K562 (cell line): ENCODE measurements around the gene RAD54L. TPM values are rescaled to one million over a fixed set of nuclear protein-coding genes. Genes with fewer than 3 reads are reported as not detected.

Source experiments
- ATAC-seq: fragments of 200-7000 bp; cut with Tn5 transposase; 3 replicates; pipeline ENCODE4 v1.9.1; 2020; ENCODE audit warnings: moderate library complexity
- BruUV-seq: library from RNA; stranded (reverse); fragments of 400-500 nt; replicated peaks from 2 replicates; lab custom pipeline; 2021; lab: Mats Ljungman, UMichigan
- CTCF ChIA-PET: fragments of 300-600 bp; formaldehyde crosslinking; extraction: SDS; loops from one replicate; lab custom pipeline; 2021; ENCODE audit warnings: low intra/inter-chr PET ratio; lab: Yijun Ruan, JAX
- POLR2A ChIA-PET: fragments of 300-600, 350-650 bp; sonication (Branson Sonifier 250); formaldehyde crosslinking; extraction: SDS; loops from one replicate; lab custom pipeline; 2021; ENCODE audit warnings: antibody characterized with exemption, inconsistent platforms; lab: Yijun Ruan, JAX
- DNase-seq, 4 experiments: peaks; one replicate each; pipeline versions ENCODE4 v3.0.0 to v3.0.0-alpha.2; 2011 to 2018; ENCODE audit warnings: low spot score in 3 of 4, mixed read lengths in 3 of 4; ENCODE audit errors: extremely low read depth in 1 of 4
- FAIRE-seq: peaks from 2 replicates; lab custom pipeline; 2011; peaks lifted over from hg19 to GRCh38; lab: Jason Lieb, UNC
- H2AFZ ChIP-seq: 2 replicates; pipeline ENCODE4 v1.6.0; 2011; ENCODE audit warnings: low read depth, low read length, control low read depth, inconsistent platforms
- H3K27ac ChIP-seq: fragments of 200-600 bp; 3 replicates; pipeline ENCODE4 v1.8.0; 2011; ENCODE audit warnings: low read depth, mild to moderate bottlenecking, control low read depth, inconsistent platforms, low read length, moderate library complexity, mixed read lengths; ENCODE audit errors: extremely low read depth
- H3K27me3 ChIP-seq, 2 experiments: fragments of 300-600 bp in 1 of 2; 2 replicates in 1 of 2; 3 replicates in 1 of 2; pipeline versions ENCODE4 v1.6.0 to v1.8.0; 2011; ENCODE audit warnings: inconsistent platforms in 2 of 2, low read length in 2 of 2, mild to moderate bottlenecking in 1 of 2, mixed read lengths in 1 of 2, moderate library complexity in 1 of 2; ENCODE audit not compliant: control insufficient read depth in 2 of 2, insufficient read depth in 2 of 2
- H3K36me3 ChIP-seq: fragments of 300-600 bp; 3 replicates; pipeline ENCODE4 v1.8.0; 2011; ENCODE audit warnings: mild to moderate bottlenecking, low read length, inconsistent platforms; ENCODE audit not compliant: control insufficient read depth, insufficient read depth
- H3K4me1 ChIP-seq, 2 experiments: fragments of 200-600 bp in 1 of 2; replicated peaks in 1 of 2; 2 replicates in 1 of 2; 3 replicates in 1 of 2; pipeline versions ENCODE4 v1.5.1 to v1.8.0; 2011; ENCODE audit warnings: inconsistent platforms in 2 of 2, low read length in 2 of 2, mild to moderate bottlenecking in 1 of 2, mixed read lengths in 1 of 2, moderate library complexity in 1 of 2; ENCODE audit not compliant: control insufficient read depth in 2 of 2, insufficient read depth in 2 of 2
- H3K4me2 ChIP-seq: 2 replicates; pipeline ENCODE4 v1.6.1; 2011; ENCODE audit warnings: low read length, control low read depth, inconsistent platforms, mixed read lengths; ENCODE audit not compliant: insufficient read depth
- H3K4me3 ChIP-seq: fragments of 200-600 bp; sonication (generic), shearing (Covaris generic); 2 replicates; pipeline ENCODE4 v1.5.1; 2016; ENCODE audit warnings: control low read depth, inconsistent platforms
- H3K79me2 ChIP-seq: fragments of 200-600 bp; 3 replicates; pipeline ENCODE4 v1.8.0; 2011; ENCODE audit warnings: low read length, inconsistent platforms; ENCODE audit not compliant: control insufficient read depth, insufficient read depth
- H3K9ac ChIP-seq, 2 experiments: 2 replicates each; pipeline versions ENCODE4 v1.6.0 to v1.6.1; 2011; ENCODE audit warnings: low read depth in 2 of 2, low read length in 2 of 2, control low read depth in 1 of 2, inconsistent platforms in 1 of 2, mild to moderate bottlenecking in 1 of 2, mixed read lengths in 1 of 2; ENCODE audit not compliant: insufficient read depth in 1 of 2
- H3K9me1 ChIP-seq: one replicate; pipeline ENCODE4 v1.6.0; 2011; ENCODE audit warnings: inconsistent platforms, mild to moderate bottlenecking, low read length, moderate library complexity; ENCODE audit not compliant: control insufficient read depth, insufficient read depth
- H3K9me3 ChIP-seq: replicated peaks from 2 replicates; pipeline ENCODE4 v1.5.1; 2011; ENCODE audit warnings: low read depth, low read length, inconsistent platforms; ENCODE audit not compliant: control insufficient read depth, insufficient read depth
- H4K20me1 ChIP-seq: replicated peaks from 2 replicates; pipeline ENCODE4 v1.6.1; 2011; ENCODE audit warnings: low read length, inconsistent platforms, mixed read lengths; ENCODE audit not compliant: control insufficient read depth, insufficient read depth
- OTX1 ChIP-seq: fragments of 450-650 bp; formaldehyde crosslinking; IDR thresholded peaks from 2 replicates; pipeline ENCODE4 v1.4.0; 2022; ENCODE audit warnings: mild to moderate bottlenecking
- ZNF695 ChIP-seq: fragments of 450-650 bp; formaldehyde crosslinking; IDR thresholded peaks from 2 replicates; pipeline ENCODE4 v1.4.0; 2020; ENCODE audit warnings: mild to moderate bottlenecking, moderate library complexity
- ZNF778 ChIP-seq: fragments of 450-650 bp; formaldehyde crosslinking; IDR thresholded peaks from 2 replicates; pipeline ENCODE4 v1.4.0; 2020; ENCODE audit warnings: mild to moderate bottlenecking, moderate library complexity
- WGBS: fragments of 100-300 bp; shearing (Covaris generic); methylation state at CpG from one replicate; pipeline ENCODE4 v1.1.6; 2016; ENCODE audit warnings: low coverage, mixed read lengths; ENCODE audit not compliant: insufficient coverage; ENCODE audit errors: missing lambda C conversion rate; 5-methylcytosine and 5-hydroxymethylcytosine counted together
- in situ Hi-C: fragments of 300-500 bp; cut with MboI; formaldehyde crosslinking; loops from 4 replicates; pipeline ENCODE4 v1.15.0; 2018; ENCODE audit warnings: inconsistent platforms, mixed read lengths
- intact Hi-C: fragments of 100-400 bp; cut with micrococcal nuclease; formaldehyde crosslinking; loops from 2 replicates; pipeline ENCODE4 v1.14.2; 2022
- polyA plus RNA-seq, 8 experiments: library from polyadenylated mRNA; depleted of rRNA in 4 of 8; stranded (reverse) in 5 of 8; unstranded in 3 of 8; fragments of >200 nt; fragmentation: Nextera tagmentation in 2 of 8; fragmentation: Illumina TruSeq in 1 of 8; extraction: Ambion mirVana in 2 of 8; extraction: Trizol in 1 of 8; gene quantifications; 2 replicates each; pipeline versions ENCODE4 v1.2.1 to v1.2.3, GENCODE V29; 2011 to 2014; ENCODE audit warnings: inconsistent platforms in 1 of 8, missing spikeins in 1 of 8
- total RNA-seq, 7 experiments: library from RNA; depleted of rRNA in 6 of 7; stranded (reverse); fragments of >200 nt in 6 of 7; fragmentation: Illumina TruSeq in 2 of 7; extraction: Trizol in 2 of 7; gene quantifications; 2 replicates each; pipeline versions ENCODE4 v1.2.1 to v1.2.3, GENCODE V29; 2011 to 2021; ENCODE audit warnings: low replicate concordance in 1 of 7
- TF ChIP-seq, protein P1 (sequence below), 3 experiments: fragments of 200-800 bp in 1 of 3; fragments of 250-450 bp in 1 of 3; fragments of 450-650 bp in 1 of 3; sonication (Bioruptor Pico) in 1 of 3; sonication (Bioruptor generic) in 1 of 3; formaldehyde crosslinking in 1 of 3; IDR thresholded peaks; 2 replicates each; pipeline versions ENCODE4 v1.6.1 to v1.8.0; 2016 to 2022; ENCODE audit warnings: mild to moderate bottlenecking in 2 of 3, missing genetic modification characterization in 2 of 3, missing compliant biosample characterization in 1 of 3, moderate library complexity in 1 of 3
- TF ChIP-seq, protein P2 (sequence below): fragments of 450-650 bp; conservative IDR thresholded peaks from 2 replicates; pipeline ENCODE4 v1.6.1; 2016; ENCODE audit warnings: missing genetic modification characterization, low read depth, mild to moderate bottlenecking, control low read depth, missing compliant biosample characterization
- TF ChIP-seq, protein P3 (sequence below), 2 experiments: fragments of 450-650 bp; formaldehyde crosslinking in 1 of 2; IDR thresholded peaks; 2 replicates each; pipeline versions ENCODE4 v1.4.0 to v1.6.1; 2014 to 2020; ENCODE audit warnings: mild to moderate bottlenecking in 2 of 2, borderline replicate concordance in 1 of 2, low read depth in 1 of 2

RAD54L gene
- total and polyA plus RNA-seq, 9 of the 15 experiments (the other 6 are each of a cell fraction or from before 2014, with no cell fraction given), result 17.9 to 92.3 (median 37.5) TPM

DNA sequence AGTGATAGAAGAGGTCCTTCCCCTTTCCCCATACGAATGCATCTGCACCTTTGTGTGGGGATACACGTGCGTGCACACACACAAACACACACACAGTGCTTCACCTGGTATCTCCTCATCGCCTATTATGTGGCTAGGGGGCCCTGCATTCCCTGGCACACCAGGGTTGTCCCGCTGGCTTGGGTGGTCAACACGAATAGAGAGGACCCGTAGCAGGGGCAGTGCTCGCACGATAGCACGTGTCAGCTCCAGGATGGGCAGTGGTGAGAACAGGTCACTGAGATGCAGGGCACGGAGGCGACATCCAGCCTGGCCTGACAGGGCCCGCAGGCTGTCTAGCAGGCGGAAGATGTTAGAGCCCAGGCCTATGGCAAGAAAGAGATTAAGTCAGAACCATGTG lies 33.5 kb downstream of the RAD54L start:
- Histone ChIP-seq H3K9me3 (no peaks in the 10 kb centered on the region), H3K4me1 (peaks cover 20 to 27% of the 10 kb centered on the region in 2 experiments; a peak in 4 of 5 replicates), H3K79me2 (no peaks in the 10 kb centered on the region), H3K9me1 (peaks cover 9% of the 10 kb centered on the region), H3K4me3 (no peak overlapping the region), H3K27ac (no peak overlapping the region), H2AFZ (no peak overlapping the region), H3K36me3 (peaks cover 95% of the 10 kb centered on the region), H3K27me3 (no peaks in the 10 kb centered on the region), H3K4me2 (no peak overlapping the region), H4K20me1 (no peaks in the 10 kb centered on the region), H3K9ac (peak overlapping the region in 1 of 2 experiments; percentile 67; a peak in 1 of 4 replicates)
- no peak for FAIRE-seq
- POLR2A ChIA-PET, result interaction anchor here (0.6 to 22.6 kb wide), 8 partner anchors 0 to 66 kb away, joined by 3 to 410 read pairs (median 4); no protein-coding TSS in a partner anchor
- no peak; the same call in 2 of the 3 replicates for ATAC-seq
- CTCF ChIA-PET, result no interaction called here
- no peak for DNase-seq
- 93% methylated on average over 13 of the region's 14 CpGs for WGBS
- in situ Hi-C loops, result no loop called here
- BruUV-seq, result no TSS peak
- intact Hi-C loops, result loop anchor here (10.0 kb wide), 1 partner anchor 64 kb away; the partner anchor contains the start of gene NSUN4
- no peak for TF ChIP-seq ZNF778 (CRISPR knock-in tag)
- TF ChIP-seq, protein P1, sequence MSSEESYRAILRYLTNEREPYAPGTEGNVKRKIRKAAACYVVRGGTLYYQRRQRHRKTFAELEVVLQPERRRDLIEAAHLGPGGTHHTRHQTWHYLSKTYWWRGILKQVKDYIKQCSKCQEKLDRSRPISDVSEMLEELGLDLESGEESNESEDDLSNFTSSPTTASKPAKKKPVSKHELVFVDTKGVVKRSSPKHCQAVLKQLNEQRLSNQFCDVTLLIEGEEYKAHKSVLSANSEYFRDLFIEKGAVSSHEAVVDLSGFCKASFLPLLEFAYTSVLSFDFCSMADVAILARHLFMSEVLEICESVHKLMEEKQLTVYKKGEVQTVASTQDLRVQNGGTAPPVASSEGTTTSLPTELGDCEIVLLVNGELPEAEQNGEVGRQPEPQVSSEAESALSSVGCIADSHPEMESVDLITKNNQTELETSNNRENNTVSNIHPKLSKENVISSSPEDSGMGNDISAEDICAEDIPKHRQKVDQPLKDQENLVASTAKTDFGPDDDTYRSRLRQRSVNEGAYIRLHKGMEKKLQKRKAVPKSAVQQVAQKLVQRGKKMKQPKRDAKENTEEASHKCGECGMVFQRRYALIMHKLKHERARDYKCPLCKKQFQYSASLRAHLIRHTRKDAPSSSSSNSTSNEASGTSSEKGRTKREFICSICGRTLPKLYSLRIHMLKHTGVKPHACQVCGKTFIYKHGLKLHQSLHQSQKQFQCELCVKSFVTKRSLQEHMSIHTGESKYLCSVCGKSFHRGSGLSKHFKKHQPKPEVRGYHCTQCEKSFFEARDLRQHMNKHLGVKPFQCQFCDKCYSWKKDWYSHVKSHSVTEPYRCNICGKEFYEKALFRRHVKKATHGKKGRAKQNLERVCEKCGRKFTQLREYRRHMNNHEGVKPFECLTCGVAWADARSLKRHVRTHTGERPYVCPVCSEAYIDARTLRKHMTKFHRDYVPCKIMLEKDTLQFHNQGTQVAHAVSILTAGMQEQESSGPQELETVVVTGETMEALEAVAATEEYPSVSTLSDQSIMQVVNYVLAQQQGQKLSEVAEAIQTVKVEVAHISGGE (CRISPR knock-in tag; IDR thresholded peaks at IDR 0.05), result no peak
- TF ChIP-seq, protein P2, sequence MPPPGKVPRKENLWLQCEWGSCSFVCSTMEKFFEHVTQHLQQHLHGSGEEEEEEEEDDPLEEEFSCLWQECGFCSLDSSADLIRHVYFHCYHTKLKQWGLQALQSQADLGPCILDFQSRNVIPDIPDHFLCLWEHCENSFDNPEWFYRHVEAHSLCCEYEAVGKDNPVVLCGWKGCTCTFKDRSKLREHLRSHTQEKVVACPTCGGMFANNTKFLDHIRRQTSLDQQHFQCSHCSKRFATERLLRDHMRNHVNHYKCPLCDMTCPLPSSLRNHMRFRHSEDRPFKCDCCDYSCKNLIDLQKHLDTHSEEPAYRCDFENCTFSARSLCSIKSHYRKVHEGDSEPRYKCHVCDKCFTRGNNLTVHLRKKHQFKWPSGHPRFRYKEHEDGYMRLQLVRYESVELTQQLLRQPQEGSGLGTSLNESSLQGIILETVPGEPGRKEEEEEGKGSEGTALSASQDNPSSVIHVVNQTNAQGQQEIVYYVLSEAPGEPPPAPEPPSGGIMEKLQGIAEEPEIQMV (tag), result no peak
- TF ChIP-seq OTX1, result no peak
- no peak for TF ChIP-seq ZNF695 (CRISPR knock-in tag)
- TF ChIP-seq, protein P3, sequence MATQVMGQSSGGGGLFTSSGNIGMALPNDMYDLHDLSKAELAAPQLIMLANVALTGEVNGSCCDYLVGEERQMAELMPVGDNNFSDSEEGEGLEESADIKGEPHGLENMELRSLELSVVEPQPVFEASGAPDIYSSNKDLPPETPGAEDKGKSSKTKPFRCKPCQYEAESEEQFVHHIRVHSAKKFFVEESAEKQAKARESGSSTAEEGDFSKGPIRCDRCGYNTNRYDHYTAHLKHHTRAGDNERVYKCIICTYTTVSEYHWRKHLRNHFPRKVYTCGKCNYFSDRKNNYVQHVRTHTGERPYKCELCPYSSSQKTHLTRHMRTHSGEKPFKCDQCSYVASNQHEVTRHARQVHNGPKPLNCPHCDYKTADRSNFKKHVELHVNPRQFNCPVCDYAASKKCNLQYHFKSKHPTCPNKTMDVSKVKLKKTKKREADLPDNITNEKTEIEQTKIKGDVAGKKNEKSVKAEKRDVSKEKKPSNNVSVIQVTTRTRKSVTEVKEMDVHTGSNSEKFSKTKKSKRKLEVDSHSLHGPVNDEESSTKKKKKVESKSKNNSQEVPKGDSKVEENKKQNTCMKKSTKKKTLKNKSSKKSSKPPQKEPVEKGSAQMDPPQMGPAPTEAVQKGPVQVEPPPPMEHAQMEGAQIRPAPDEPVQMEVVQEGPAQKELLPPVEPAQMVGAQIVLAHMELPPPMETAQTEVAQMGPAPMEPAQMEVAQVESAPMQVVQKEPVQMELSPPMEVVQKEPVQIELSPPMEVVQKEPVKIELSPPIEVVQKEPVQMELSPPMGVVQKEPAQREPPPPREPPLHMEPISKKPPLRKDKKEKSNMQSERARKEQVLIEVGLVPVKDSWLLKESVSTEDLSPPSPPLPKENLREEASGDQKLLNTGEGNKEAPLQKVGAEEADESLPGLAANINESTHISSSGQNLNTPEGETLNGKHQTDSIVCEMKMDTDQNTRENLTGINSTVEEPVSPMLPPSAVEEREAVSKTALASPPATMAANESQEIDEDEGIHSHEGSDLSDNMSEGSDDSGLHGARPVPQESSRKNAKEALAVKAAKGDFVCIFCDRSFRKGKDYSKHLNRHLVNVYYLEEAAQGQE (IDR thresholded peaks at IDR 0.05; ENCODE audit: borderline replicate concordance), result no peak
- TF ChIP-seq, protein P3 (CRISPR knock-in tag; IDR thresholded peaks at IDR 0.05; ENCODE audit: low read depth), result no peak
